Measurements from ENCODE around the gene TTLL8.
"Not testable (repeated sequence)": the region's sequence is repeated elsewhere in the genome, so short reads cannot be mapped to it uniquely, and the experiment has no call there.

Gene TTLL8

DNA sequence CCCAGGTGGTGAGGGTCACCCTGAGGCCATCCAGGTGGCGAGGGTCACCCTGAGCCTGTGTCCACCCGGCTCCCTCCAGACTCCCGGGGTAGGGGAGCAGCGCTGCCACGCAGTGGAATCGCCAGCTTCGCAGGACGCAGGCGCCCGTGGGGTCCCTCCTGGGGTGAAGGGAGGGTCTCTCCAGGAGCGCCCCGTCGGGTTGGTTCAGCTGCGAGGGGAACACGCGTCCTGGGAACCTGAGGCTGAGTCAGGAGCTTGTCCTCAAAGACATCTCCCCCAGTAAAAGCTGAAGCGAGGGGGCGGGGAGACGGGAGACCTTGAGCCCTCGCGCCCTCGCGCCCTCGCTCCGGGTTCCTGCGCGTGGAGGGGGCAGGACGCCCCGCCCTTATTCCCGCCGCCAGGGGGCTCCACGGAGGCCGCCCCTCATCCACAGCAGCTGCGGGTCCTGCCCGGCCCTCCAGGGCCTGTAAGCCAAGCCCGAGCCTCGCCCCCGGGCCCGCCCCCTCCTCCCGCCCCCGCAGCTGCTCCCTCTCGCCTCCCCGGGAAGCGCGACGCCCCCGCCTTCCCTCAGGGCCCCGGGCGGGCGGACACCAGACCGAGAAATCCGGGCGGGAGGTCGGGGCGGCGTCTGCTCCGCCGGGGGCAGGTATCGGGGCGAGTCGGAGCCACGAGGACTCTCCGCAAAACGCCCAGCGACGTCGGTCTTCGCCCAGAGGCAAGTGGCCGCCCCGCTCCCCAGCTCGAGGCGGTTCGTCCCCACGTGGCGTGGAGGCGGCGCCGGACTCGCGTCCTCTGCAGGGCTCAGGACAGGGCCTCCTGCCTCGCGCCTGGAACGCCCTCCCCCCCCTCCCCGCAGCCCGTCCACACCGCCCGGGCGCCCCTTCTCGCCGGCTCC lies 74.7 kb downstream of the TTLL8 start:
- DNase-seq (ENCODE audit: low spot score): no peak

DNA sequence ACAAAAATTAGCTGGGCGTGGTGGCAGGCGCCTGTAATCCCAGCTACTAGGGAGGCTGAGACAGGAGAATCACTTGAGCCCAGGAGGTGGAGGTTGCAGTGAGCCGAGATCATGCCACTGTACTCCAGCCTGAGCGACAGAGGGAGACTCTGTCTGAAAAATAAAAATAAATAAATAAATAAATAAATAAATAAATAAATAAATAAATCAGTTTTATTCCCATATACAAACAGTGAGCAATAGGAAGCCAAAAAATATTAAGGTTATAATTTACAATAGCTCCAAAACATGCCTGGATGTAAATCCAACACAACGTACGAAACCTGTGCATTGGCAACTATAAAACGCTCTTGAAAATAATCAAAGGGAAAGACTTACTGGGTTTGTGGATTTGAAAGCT lies 76.3 kb downstream of the TTLL8 start:
- not testable (repeated sequence) for DNase-seq (ENCODE audit: low spot score)

DNA sequence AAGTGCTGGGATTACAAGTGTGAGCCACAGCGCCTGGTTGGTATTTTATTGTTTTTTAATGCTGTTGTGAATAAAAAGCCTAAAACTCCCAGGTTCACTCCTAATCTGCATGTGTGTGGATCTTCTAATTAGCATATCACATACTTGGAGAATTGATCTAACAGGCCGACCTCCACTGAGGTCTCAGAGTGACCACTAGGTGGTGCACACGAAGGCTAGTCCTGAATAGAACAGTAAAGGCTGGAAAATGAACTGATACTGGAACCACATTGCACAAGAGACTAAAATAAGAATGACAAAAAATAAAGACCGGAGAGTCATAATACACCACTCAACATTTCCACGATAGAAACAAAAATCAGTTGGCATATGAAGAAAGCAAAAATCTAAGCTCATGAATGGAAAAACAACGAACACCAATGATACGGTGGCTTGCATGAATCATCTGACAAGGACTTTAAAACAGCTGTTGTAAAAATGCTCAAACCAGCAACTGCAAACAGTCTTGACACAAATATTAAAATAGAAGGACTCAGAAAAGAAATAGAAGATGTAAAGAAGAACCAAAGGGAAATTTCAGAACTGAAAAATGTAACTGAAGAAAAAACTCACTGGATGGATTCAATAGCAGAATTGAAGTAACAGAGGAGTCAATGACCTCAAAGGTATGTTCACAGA lies 78.4 kb downstream of the TTLL8 start:
- no peak for DNase-seq (ENCODE audit: low spot score)

GRCh38 chr22:49977578-49977977 lies 80.5 kb downstream of the TTLL8 start:
- no peak for DNase-seq (ENCODE audit: low spot score)

DNA sequence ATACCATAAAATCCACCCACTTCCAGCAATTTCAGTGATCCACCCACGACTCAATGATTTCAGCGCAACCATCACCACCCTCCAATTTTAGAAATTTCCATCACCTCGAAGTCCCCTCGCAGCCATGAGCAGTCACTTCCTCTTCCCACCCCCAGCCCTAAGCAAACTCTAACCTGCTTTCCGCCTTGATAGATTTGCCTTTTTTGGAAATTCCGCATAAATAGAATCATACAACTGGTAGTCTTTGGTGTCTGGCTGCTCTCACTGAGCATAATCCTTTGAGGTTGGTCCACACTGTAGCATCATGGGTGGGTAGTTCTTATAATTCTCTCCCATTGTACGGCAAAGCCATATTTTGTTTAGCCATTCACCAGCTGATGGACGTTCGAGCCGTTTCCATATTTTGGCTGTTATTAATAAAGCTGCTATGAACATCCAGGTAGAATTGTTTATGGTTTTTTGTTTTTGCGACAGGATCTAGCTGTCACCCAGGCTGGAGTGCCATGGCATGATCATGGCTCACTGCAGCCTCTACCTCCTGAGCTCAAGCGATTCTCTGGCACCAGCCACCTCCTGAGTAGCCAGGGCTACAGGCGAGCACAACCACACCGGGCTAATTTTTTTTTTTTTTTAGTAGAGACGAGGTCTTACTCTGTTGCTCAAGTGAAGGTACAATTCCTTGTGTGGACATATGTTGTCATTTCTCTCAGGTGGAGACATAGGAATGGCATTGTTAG lies 81.5 kb downstream of the TTLL8 start:
- DNase-seq (ENCODE audit: low spot score): no peak

GRCh38 chr22:49975543-49976389 lies 82.3 kb downstream of the TTLL8 start:
- DNase-seq (ENCODE audit: low spot score): no peak

GRCh38 chr22:49973018-49973961 lies 84.8 kb downstream of the TTLL8 start:
- no peak for DNase-seq (ENCODE audit: low spot score)

DNA sequence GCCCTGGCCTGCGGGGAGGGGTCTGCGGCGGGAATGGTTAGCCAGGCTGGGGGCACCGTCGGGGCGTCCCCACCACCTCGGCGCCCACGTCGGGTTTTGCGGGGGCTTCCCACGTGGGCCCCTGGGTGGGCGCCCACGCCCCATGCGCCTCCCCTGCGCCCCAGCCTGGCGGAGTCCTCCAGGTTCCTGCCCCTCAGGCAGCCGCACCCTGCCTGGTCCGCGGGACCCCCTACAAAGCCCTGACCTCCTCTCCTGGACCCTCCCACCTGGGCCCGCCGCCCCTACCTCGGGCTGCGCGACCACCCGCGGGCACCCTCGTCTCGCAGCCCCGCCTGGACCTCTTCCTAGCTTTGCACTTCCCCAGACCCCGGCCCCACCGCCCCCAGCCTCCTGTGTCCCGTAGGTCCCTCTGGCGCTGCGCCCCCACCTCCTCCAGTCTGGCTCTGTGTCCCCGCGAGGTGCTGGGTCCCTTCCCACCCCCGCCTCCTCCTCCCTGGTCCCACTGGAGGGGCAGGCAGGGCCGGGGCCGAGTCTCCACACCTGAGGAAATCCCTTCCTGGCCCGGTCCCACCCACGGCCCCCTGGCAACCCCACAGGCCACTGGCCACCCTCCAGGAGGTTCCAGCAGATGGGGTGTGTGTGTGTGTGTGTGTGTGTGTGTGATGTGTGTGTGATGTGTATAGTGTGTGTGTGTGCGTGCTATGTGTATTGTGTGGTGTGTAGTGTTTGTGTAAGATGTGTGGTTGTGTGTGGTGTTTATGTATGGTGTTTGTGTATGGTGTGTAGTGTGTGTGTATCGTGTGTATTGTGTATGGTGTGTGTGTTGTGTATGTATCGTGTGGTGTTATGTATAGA lies 85.7 kb downstream of the TTLL8 start:
- no peak for DNase-seq (ENCODE audit: low spot score)

- peak; percentile 81 for DNase-seq (ENCODE audit: low spot score)
Observed at GRCh38 chr22:49971232-49972162, 86.6 kb downstream of the TTLL8 start.

DNA sequence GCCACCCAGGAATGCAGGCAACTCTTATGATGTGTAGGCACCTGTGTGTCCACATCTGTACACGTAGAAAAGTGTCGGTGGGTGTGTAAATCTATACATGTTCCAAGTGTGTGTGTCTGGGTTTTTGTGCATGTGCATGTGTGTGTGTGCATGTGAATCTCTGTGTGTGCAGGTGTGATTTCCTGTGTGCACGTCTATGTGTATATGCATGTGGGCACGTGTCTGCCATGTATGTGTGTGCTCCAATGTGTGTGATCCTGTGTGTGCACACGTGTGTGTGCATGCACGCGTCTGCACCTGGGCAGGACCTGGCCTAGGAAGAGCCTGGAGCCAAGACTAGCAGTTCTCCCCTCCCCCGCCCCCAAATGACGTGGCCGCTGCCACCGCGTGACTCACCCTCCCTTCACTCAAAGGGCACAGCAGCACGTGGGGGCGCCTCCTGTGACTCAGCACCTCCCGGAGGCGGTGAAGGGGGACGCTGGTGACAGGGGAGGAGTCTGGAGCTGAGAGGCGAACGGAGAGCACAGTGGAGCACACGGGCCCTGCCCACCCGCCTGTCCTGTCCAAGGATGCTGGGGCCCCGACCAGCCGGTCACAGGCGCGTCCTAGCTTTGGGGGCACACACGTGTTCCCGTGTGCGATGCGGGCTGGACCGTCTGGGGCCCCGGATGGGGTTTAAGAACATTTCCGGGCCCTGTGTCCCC lies 87.4 kb downstream of the TTLL8 start:
- peak; percentile 96 for DNase-seq (ENCODE audit: low spot score)

GRCh38 chr22:49969751-49970527 lies 88.2 kb downstream of the TTLL8 start:
- no peak for DNase-seq (ENCODE audit: low spot score)

GRCh38 chr22:49968831-49969661 lies 89.1 kb downstream of the TTLL8 start:
- no peak for DNase-seq (ENCODE audit: low spot score)

All from AG20443 (cell line).